GM10248 (cell line): ENCODE measurements around the gene RPP21.

Source experiments
- CTCF ChIA-PET: fragments of 300-600 bp; sonication (Branson Sonifier 250); formaldehyde crosslinking; extraction: SDS; loops from one replicate; lab custom pipeline; 2021; ENCODE audit warnings: antibody characterized with exemption; lab: Yijun Ruan, JAX
- POLR2A ChIA-PET: fragments of 350-650 bp; sonication (Branson Sonifier 250); formaldehyde crosslinking; extraction: SDS; loops from one replicate; lab custom pipeline; 2020; ENCODE audit warnings: antibody characterized with exemption; lab: Yijun Ruan, JAX
- DNase-seq: peaks from one replicate; pipeline ENCODE4 v3.0.0; 2012; ENCODE audit errors: extremely low spot score
- CTCF ChIP-seq: IDR thresholded peaks from 2 replicates; pipeline ENCODE4 v1.5.1; 2012; ENCODE audit warnings: mild to moderate bottlenecking, low read depth; ENCODE audit errors: extremely low read depth, missing control alignments, control extremely low read depth

The RPP21 gene

DNA sequence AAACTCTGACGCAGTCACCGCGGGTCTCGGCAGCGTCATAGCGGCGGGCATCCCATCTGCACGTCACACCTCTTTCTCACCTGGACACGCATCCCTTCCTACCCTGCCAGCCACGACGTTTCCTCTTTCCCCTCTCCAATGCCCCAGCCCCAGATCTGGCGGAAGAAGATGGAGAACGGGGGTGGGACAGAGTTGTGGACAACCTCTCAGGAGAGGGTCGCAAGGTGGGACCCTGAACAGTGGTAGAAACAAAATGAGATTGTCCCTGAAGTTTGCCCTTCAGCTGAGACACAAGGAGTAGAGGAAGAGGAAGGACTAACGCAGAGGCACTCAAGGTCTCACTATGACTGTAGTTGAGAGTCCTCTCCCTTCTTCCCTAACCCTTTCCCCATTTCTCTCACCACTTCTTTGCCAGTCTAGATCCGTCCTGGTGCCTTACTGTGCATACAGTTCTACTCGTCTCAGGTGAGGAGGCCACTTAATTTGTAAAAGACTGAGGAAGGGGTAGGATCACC, 17.7 kb upstream of the RPP21 start:
- CTCF ChIA-PET: interaction anchor here (1.0 to 1.7 kb wide), 2 partner anchors 22 to 70 kb away, joined by 3 to 5 read pairs; no protein-coding TSS in a partner anchor
- no peak for TF ChIP-seq CTCF
- DNase-seq: no peak

DNA sequence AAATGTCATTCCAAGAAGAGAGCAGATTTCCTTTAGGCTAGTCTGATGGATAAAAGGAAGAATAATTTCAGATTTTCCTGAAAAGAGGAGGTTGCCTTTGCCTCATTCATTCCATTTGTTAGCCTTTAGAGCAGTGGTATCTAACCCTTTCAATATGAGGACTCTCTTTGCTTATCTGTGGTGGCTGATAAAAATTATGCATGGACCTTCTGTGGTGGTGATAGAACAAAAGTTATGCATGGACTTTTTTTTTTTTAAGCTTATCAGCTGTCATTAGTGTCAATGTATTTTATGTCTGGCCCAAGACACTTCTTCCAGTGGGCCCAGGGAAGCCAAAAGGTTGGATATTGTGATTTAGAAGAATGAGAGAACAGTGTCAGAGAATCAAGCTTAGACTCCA, 16.6 kb upstream of the RPP21 start:
- no peak for DNase-seq
- POLR2A ChIA-PET: no interaction called here
- CTCF ChIA-PET: interaction anchor here (2.2 kb wide), 1 partner anchor 110 kb away, joined by 7 read pairs; no protein-coding TSS in a partner anchor
- TF ChIP-seq CTCF: no peak

More for the DNA sequence above, 17.7 kb upstream of the RPP21 start:
- POLR2A ChIA-PET: no interaction called here

GRCh38 chr6:30329331-30329730, 15.6 kb upstream of the RPP21 start:
- TF ChIP-seq CTCF: no peak
- ChIA-PET CTCF (interaction anchor here (0.9 to 2.2 kb wide), 2 partner anchors 29 to 111 kb away, joined by 3 to 7 read pairs; no protein-coding TSS in a partner anchor), POLR2A (no interaction called here)
- DNase-seq: no peak

DNA sequence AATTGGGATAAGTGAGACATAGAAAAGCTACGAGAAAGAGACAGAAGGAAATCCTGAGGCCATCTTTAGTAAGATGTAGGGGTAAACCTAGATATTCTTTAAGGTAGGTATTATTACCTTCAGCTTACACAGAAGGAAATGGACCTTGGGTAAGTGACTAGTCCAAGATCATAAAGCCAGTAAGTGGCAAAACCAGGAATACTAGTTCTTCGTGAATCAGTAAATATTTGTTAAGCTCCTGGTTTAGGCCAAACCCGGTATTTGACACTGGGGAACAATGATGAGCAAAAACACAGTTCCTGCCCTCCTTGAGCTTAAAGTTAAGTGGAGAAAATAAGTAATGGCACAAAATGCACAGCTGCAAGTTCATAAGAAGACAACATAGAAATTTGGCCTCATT, 13.0 kb upstream of the RPP21 start:
- POLR2A ChIA-PET: no interaction called here
- CTCF ChIA-PET: interaction anchor here (0.7 to 1.5 kb wide), 2 partner anchors 113 to 201 kb away, joined by 3 read pairs; no protein-coding TSS in a partner anchor
- no peak for TF ChIP-seq CTCF
- DNase-seq: no peak

GRCh38 chr6:30334075-30334783, 10.7 kb upstream of the RPP21 start:
- DNase-seq: no peak
- ChIA-PET POLR2A (no interaction called here), CTCF (no interaction called here)
- TF ChIP-seq CTCF: no peak

DNA sequence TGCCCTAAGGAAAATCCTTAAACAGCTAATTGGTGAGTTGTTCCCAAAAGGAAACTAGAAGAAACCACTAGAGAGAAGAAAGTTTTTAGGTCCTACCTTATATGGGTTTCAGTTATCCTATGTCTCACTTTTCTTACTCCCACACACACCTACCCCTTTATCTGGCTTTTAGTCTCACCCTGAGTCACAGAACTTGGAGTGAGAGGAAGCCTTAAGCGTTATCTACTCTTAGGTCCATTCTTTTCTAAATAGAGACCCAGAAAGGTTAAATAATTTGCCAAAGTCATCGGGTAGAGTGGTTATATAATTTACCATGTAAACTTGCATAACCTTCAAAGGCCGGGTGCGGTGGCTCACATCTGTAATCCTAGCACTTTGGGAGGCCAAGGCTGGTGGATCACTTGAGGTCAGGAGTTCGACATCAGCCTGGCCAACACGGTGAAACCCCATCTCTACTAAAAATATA, 4.3 kb upstream of the RPP21 start:
- POLR2A ChIA-PET: no interaction called here
- no peak for DNase-seq
- CTCF ChIA-PET: no interaction called here
- no peak for TF ChIP-seq CTCF
